ENCODE results near the gene HAO2. TPM values are rescaled to one million over a fixed set of nuclear protein-coding genes. Genes with fewer than 3 reads are reported as not detected.
A peak's percentile ranks its signal among the peaks of the same experiment; 100 is the strongest.

The HAO2 gene
- total and polyA plus RNA-seq, 2 donors (not counting 3 experiments of a cell fraction or from before 2014, with no cell fraction given): not detected

GRCh38 chr1:119363162-119363561 lies 5.4 kb upstream of the HAO2 start:
- Histone ChIP-seq H3K79me2 (ENCODE audit: control insufficient read depth, insufficient read depth, low read length) (no peaks in the 10 kb centered on the region), H4K20me1 (replicated peaks; ENCODE audit: control insufficient read depth, extremely low read depth, insufficient read depth, low read length) (no peaks in the 10 kb centered on the region), H3K27ac (ENCODE audit: insufficient read depth, low read depth, low read length) (no peak overlapping the region), H3K4me3 (replicated peaks in 1 of 3; ENCODE audit: insufficient read depth in 1 of 3, low read depth in 1 of 3, low read length in 3 of 3) (no peak overlapping the region), H3K9ac (replicated peaks; ENCODE audit: extremely low read depth, insufficient read depth, low read length) (no peak overlapping the region), H3K27me3 (ENCODE audit: control insufficient read depth in 2 of 2, insufficient read depth in 2 of 2, low read length in 2 of 2) (peaks cover 3 to 7% of the 10 kb centered on the region in 2 experiments), H3K36me3 (ENCODE audit: control insufficient read depth in 2 of 2, extremely low read depth in 1 of 2, insufficient read depth in 2 of 2, low read length in 2 of 2) (no peaks in the 10 kb centered on the region), H3K9me3 (replicated peaks; ENCODE audit: control insufficient read depth, insufficient read depth, low read length) (no peaks in the 10 kb centered on the region), H3K4me2 (ENCODE audit: insufficient read depth, low read length) (no peak overlapping the region), H3K9me1 (replicated peaks; ENCODE audit: control insufficient read depth, extremely low read depth, insufficient read depth, low read length) (no peaks in the 10 kb centered on the region), H2AFZ (ENCODE audit: low read depth, low read length) (no peak overlapping the region), H3K4me1 (ENCODE audit: control insufficient read depth, extremely low read depth, insufficient read depth, low read length) (no peaks in the 10 kb centered on the region)
- no peak for FAIRE-seq
- dilution Hi-C loops (cut with MboI; ENCODE audit: extremely low pct_ligation_motif_present, low sequenced_read_pairs): no loop called here
- ChIA-PET POLR2A (no interaction called here), CTCF (no interaction called here)
- BruUV-seq (replicated peaks): no TSS peak
- DNase-seq (ENCODE audit: low read depth, low spot score): no peak
- TF ChIP-seq POLR2AphosphoS5 (IDR thresholded peaks at IDR 0.05; ENCODE audit: insufficient read depth, low read depth, low read length): no peak
- no peak for TF ChIP-seq CTCF (IDR thresholded peaks at IDR 0.05; ENCODE audit: extremely low read depth in 1 of 2, insufficient read depth in 1 of 2, low read depth in 1 of 2, low read length in 2 of 2)
- TF ChIP-seq POLR2A (IDR thresholded peaks at IDR 0.05; ENCODE audit: low read depth, low read length): no peak
- TF ChIP-seq GATA2 (IDR thresholded peaks at IDR 0.05; ENCODE audit: insufficient read depth, insufficient read length, low read depth, low read length): no peak
- intact Hi-C loops (cut with micrococcal nuclease): no loop called here

GRCh38 chr1:119364640-119365039 lies 3.9 kb upstream of the HAO2 start:
- ChIA-PET POLR2A (no interaction called here), CTCF (interaction anchor here (0.9 to 5.3 kb wide), 2 partner anchors 15 to 89 kb away, joined by 3 to 70 read pairs; no protein-coding TSS in a partner anchor)
- H3K9ac ChIP-seq (replicated peaks; ENCODE audit: extremely low read depth, insufficient read depth, low read length): no peak overlapping the region
- no TSS peak for BruUV-seq (replicated peaks)
- DNase-seq (ENCODE audit: low read depth, low spot score) (no peak), FAIRE-seq (no peak)
- no peaks in the 10 kb centered on the region for H3K4me1 ChIP-seq (ENCODE audit: control insufficient read depth, extremely low read depth, insufficient read depth, low read length)
- H3K27ac ChIP-seq (ENCODE audit: insufficient read depth, low read depth, low read length): no peak overlapping the region
- no peaks in the 10 kb centered on the region for H3K36me3 ChIP-seq (ENCODE audit: control insufficient read depth in 2 of 2, extremely low read depth in 1 of 2, insufficient read depth in 2 of 2, low read length in 2 of 2)
- no peak overlapping the region for H3K4me2 ChIP-seq (ENCODE audit: insufficient read depth, low read length)
- no peaks in the 10 kb centered on the region for H4K20me1 ChIP-seq (replicated peaks; ENCODE audit: control insufficient read depth, extremely low read depth, insufficient read depth, low read length)
- no peaks in the 10 kb centered on the region for H3K9me1 ChIP-seq (replicated peaks; ENCODE audit: control insufficient read depth, extremely low read depth, insufficient read depth, low read length)
- no peaks in the 10 kb centered on the region for H3K9me3 ChIP-seq (replicated peaks; ENCODE audit: control insufficient read depth, insufficient read depth, low read length)
- H2AFZ ChIP-seq (ENCODE audit: low read depth, low read length): no peak overlapping the region
- H3K27me3 ChIP-seq (ENCODE audit: control insufficient read depth in 2 of 2, insufficient read depth in 2 of 2, low read length in 2 of 2): peaks cover 3 to 7% of the 10 kb centered on the region in 2 experiments
- intact Hi-C loops (cut with micrococcal nuclease) (no loop called here), dilution Hi-C loops (cut with MboI; ENCODE audit: extremely low pct_ligation_motif_present, low sequenced_read_pairs) (no loop called here)
- H3K79me2 ChIP-seq (ENCODE audit: control insufficient read depth, insufficient read depth, low read length): no peaks in the 10 kb centered on the region
- no peak overlapping the region for H3K4me3 ChIP-seq (replicated peaks in 1 of 3; ENCODE audit: insufficient read depth in 1 of 3, low read depth in 1 of 3, low read length in 3 of 3)
- no peak for TF ChIP-seq JUN (IDR thresholded peaks at IDR 0.05; ENCODE audit: borderline replicate concordance, insufficient read depth, insufficient read length, low read depth)
- TF ChIP-seq FOS (IDR thresholded peaks at IDR 0.05; ENCODE audit: borderline replicate concordance, insufficient read depth, low read length): peak; percentile 5
- no peak for TF ChIP-seq CTCF (IDR thresholded peaks at IDR 0.05; ENCODE audit: extremely low read depth in 1 of 2, insufficient read depth in 1 of 2, low read depth in 1 of 2, low read length in 2 of 2)
- TF ChIP-seq POLR2AphosphoS5 (IDR thresholded peaks at IDR 0.05; ENCODE audit: insufficient read depth, low read depth, low read length): no peak
- no peak for TF ChIP-seq EZH2 (IDR thresholded peaks at IDR 0.05; ENCODE audit: borderline replicate concordance, low read depth, low read length, severe bottlenecking)
- no peak for TF ChIP-seq MAX (IDR thresholded peaks at IDR 0.05; ENCODE audit: insufficient read depth, insufficient read length)
- TF ChIP-seq MYC (IDR thresholded peaks at IDR 0.05; ENCODE audit: low read depth, low read length): no peak

Measured in endothelial cell of umbilical vein (primary cell).